ENCODE measurements around the gene SEMA3E.
A peak's percentile ranks its signal among the peaks of the same experiment; 100 is the strongest.
"Not testable (repeated sequence)": the region's sequence is repeated elsewhere in the genome, so short reads cannot be mapped to it uniquely, and the experiment has no call there.

The SEMA3E gene

GRCh38 chr7:83486536-83486935 is 162.4 kb downstream of the SEMA3E start:
- DNase-seq (ENCODE audit: low spot score), result no peak

GRCh38 chr7:83484826-83485225 is 164.1 kb downstream of the SEMA3E start:
- DNase-seq (ENCODE audit: low spot score), result no peak

- DNase-seq (ENCODE audit: low spot score), result no peak
Measured at GRCh38 chr7:83484266-83484665, 164.7 kb downstream of the SEMA3E start.

- DNase-seq (ENCODE audit: low spot score), result no peak
Measured at GRCh38 chr7:83478616-83479015, 170.3 kb downstream of the SEMA3E start.

- no peak for DNase-seq (ENCODE audit: low spot score)
Measured at GRCh38 chr7:83476511-83477050, 172.4 kb downstream of the SEMA3E start.

GRCh38 chr7:83475420-83475819 is 173.5 kb downstream of the SEMA3E start:
- no peak for DNase-seq (ENCODE audit: low spot score)

GRCh38 chr7:83472376-83472775 is 176.6 kb downstream of the SEMA3E start:
- DNase-seq (ENCODE audit: low spot score), result no peak

- no peak for DNase-seq (ENCODE audit: low spot score)
Measured at GRCh38 chr7:83469491-83469890, 179.4 kb downstream of the SEMA3E start.

- no peak for DNase-seq (ENCODE audit: low spot score)
Measured at GRCh38 chr7:83469076-83469475, 179.9 kb downstream of the SEMA3E start.

- peak; percentile 19 for DNase-seq (ENCODE audit: low spot score)
Measured at GRCh38 chr7:83468251-83468739, 180.6 kb downstream of the SEMA3E start.

- no peak for DNase-seq (ENCODE audit: low spot score)
Measured at GRCh38 chr7:83467493-83467892, 181.4 kb downstream of the SEMA3E start.

GRCh38 chr7:83466956-83467355 is 182.0 kb downstream of the SEMA3E start:
- DNase-seq (ENCODE audit: low spot score), result no peak

- DNase-seq (ENCODE audit: low spot score), result no peak
Measured at GRCh38 chr7:83466187-83466923, 182.6 kb downstream of the SEMA3E start.

GRCh38 chr7:83465643-83466042 is 183.3 kb downstream of the SEMA3E start:
- no peak for DNase-seq (ENCODE audit: low spot score)

GRCh38 chr7:83461820-83462219 is 187.1 kb downstream of the SEMA3E start:
- DNase-seq (ENCODE audit: low spot score), result not testable (repeated sequence)

- DNase-seq (ENCODE audit: low spot score), result not testable (repeated sequence)
Measured at GRCh38 chr7:83459930-83460653, 188.8 kb downstream of the SEMA3E start.

GRCh38 chr7:83459101-83459929 is 189.6 kb downstream of the SEMA3E start:
- DNase-seq (ENCODE audit: low spot score), result not testable (repeated sequence)

GRCh38 chr7:83457022-83457892 is 191.7 kb downstream of the SEMA3E start:
- DNase-seq (ENCODE audit: low spot score), result no peak

- no peak for DNase-seq (ENCODE audit: low spot score)
Measured at GRCh38 chr7:83456413-83456812, 192.5 kb downstream of the SEMA3E start.

- no peak for DNase-seq (ENCODE audit: low spot score)
Measured at GRCh38 chr7:83455612-83456011, 193.3 kb downstream of the SEMA3E start.

GRCh38 chr7:83452256-83452655 is 196.7 kb downstream of the SEMA3E start:
- no peak for DNase-seq (ENCODE audit: low spot score)
